Kidney epithelial cell (primary cell): Measurements from ENCODE around the gene ZNF326. TPM values are rescaled to one million over a fixed set of nuclear protein-coding genes. Genes with fewer than 3 reads are reported as not detected.

ENCODE experiments used
- DNase-seq: peaks from one replicate; pipeline ENCODE4 v3.0.0-alpha.2; 2010; ENCODE audit warnings: low read depth
- H3K27me3 ChIP-seq: 2 replicates; pipeline ENCODE4 v1.6.0; 2011; ENCODE audit warnings: low read length; ENCODE audit not compliant: control insufficient read depth, insufficient read depth
- H3K36me3 ChIP-seq: 2 replicates; pipeline ENCODE4 v1.5.1; 2011; ENCODE audit warnings: low read length; ENCODE audit not compliant: control insufficient read depth, insufficient read depth
- H3K4me3 ChIP-seq: 2 replicates; pipeline ENCODE4 v1.5.1; 2011; ENCODE audit warnings: low read depth, mild to moderate bottlenecking, control low read depth, low read length
- total RNA-seq: library from RNA; depleted of rRNA; stranded (reverse); fragments of >200 nt; gene quantifications from 2 replicates; pipeline ENCODE4 v1.2.3, GENCODE V29; 2015
- TF ChIP-seq, protein P1 (sequence below): IDR thresholded peaks from 2 replicates; pipeline ENCODE4 v1.5.1; 2011; ENCODE audit warnings: mild to moderate bottlenecking, moderate library complexity, low read length, control low read depth, inconsistent platforms; ENCODE audit not compliant: insufficient read depth, poor library complexity, severe bottlenecking

ZNF326 gene
- total RNA-seq, 1 donor from 2014 or later = 9.5 TPM

DNA sequence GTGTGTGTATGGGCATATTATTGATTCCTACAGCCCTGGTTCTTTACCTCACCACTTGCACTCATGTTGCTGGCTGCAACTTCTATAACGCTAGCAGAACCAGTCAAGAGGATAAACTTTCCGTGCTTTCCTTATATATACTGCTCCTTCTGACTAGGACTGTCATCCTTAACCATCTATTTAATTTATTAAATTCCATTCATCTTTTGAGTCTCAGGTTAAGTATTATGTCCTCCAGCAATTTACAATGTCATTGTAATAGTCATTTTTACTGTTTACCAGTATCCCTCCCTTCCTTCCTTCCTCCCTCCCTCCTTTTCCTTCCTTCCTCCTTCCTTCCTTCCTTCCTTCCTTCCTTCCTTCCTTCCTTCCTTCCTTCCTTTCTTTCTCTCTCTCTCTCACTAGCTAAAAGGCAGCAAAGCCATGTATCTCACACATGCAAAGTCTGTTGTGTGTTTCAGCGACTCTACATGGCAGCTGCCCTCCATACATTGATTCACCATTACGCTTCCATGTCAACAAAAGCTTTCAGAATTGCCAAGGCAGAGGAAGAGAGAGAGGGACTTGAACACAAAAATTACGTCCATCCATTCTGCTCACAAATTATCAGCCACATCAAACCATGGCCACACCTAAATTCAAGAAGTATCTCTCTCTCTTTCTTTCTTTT, 73.8 kb downstream of the ZNF326 start:
- Histone ChIP-seq H3K27me3 (no peaks in the 10 kb centered on the region), H3K36me3 (no peaks in the 10 kb centered on the region), H3K4me3 (no peak overlapping the region)
- DNase-seq = no peak
- TF ChIP-seq, protein P1, sequence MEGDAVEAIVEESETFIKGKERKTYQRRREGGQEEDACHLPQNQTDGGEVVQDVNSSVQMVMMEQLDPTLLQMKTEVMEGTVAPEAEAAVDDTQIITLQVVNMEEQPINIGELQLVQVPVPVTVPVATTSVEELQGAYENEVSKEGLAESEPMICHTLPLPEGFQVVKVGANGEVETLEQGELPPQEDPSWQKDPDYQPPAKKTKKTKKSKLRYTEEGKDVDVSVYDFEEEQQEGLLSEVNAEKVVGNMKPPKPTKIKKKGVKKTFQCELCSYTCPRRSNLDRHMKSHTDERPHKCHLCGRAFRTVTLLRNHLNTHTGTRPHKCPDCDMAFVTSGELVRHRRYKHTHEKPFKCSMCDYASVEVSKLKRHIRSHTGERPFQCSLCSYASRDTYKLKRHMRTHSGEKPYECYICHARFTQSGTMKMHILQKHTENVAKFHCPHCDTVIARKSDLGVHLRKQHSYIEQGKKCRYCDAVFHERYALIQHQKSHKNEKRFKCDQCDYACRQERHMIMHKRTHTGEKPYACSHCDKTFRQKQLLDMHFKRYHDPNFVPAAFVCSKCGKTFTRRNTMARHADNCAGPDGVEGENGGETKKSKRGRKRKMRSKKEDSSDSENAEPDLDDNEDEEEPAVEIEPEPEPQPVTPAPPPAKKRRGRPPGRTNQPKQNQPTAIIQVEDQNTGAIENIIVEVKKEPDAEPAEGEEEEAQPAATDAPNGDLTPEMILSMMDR = no peak

DNA sequence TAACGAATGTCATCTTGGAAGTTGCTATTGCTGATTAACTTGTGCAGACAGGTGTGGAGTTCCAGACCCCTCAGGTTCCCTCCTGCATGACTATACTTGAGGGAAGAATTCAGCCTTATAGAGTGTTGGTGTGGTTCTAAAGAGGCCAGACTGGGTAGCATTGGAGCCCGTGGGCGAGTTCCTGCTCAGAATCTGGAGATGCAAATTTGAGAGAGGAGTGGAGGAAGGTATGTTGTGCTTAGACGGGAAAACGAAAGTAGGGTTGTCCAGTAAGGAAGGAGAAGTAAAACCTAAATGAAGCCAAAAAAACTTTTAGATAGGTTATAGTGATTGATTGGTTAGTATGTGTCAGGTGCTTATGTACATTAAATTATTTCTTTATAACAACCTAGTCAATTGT, 79.2 kb downstream of the ZNF326 start:
- DNase-seq = no peak
- H3K4me3 ChIP-seq = no peak overlapping the region
- no peaks in the 10 kb centered on the region for H3K27me3 ChIP-seq
- TF ChIP-seq, protein P1 = no peak
- H3K36me3 ChIP-seq = no peaks in the 10 kb centered on the region

DNA sequence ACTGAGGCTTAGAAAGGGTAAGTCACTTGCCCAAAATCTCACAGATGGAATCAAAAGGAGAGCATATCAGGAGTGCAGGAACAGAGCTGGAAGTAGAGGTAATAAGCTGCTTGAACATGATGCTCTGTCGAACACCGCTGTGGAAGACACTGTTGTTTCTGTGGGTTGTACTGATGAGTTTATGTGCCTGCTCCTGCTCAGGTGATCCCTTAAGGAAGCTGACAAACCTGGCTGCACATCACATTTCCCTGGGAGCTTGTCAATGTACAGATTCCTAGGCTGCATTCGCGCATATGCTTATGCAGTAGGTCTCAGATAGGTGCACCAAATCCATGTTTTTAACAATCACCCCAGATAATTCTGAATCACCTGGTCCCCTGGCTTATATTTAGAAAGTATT, 79.7 kb downstream of the ZNF326 start:
- Histone ChIP-seq H3K4me3 (no peak overlapping the region), H3K36me3 (no peaks in the 10 kb centered on the region), H3K27me3 (no peaks in the 10 kb centered on the region)
- DNase-seq = no peak
- TF ChIP-seq, protein P1 = no peak

DNA sequence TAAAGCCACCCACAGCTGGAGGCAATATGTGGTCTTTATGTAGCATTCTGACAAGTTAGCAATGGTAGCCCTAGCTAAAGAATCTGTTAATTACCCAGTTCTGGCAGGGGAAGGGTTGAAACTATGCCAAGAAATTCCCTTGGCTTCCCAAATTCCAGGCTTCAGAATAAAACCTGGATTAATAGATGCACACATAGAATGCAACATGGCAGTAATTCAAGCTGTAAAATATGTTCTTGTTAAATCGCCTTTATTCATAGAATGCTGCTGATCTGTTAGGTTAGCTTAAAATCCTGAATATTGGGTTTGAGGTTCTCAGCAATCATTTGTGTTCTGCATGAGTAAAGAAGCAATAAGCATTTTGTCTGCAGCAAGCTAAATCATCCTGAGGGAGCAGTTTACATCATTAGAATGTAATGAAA, 80.1 kb downstream of the ZNF326 start:
- Histone ChIP-seq H3K36me3 (no peaks in the 10 kb centered on the region), H3K27me3 (no peaks in the 10 kb centered on the region), H3K4me3 (no peak overlapping the region)
- no peak for DNase-seq
- TF ChIP-seq, protein P1 = no peak

DNA sequence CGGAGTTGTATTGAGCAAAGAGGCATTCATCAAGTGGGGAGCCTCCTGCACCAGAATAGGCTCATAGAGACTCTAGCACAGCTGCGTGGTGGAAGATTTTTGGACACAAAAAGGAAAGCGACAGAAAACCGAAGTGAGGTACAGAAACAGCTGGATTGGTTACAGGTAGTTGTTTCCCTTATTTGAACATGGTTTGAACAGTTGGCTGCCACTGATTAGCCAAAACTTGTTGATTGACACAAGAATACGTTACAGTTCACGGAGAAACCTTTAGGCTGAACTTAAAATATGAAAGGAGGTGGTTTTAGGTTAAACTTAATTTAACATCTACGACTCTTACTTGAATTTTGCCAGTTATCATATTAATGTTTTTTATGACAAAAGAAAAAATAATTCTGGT, 89.1 kb downstream of the ZNF326 start:
- no peaks in the 10 kb centered on the region for H3K27me3 ChIP-seq
- DNase-seq = no peak
- no peak overlapping the region for H3K4me3 ChIP-seq
- TF ChIP-seq, protein P1 = no peak
- no peaks in the 10 kb centered on the region for H3K36me3 ChIP-seq

Other genes with a start within 250 kb of the ZNF326 start
- 30.6 and 31.2 TPM in 2 replicates for gene LRRC8D, start 174.1 kb upstream of the ZNF326 start, total RNA-seq